NCI-H1092 (cell line): ENCODE data around the gene TANC1.

Source experiments
- DNase-seq: peaks from one replicate; lab custom pipeline; 2025; lab: John Stamatoyannopoulos, UW

The TANC1 gene

DNA sequence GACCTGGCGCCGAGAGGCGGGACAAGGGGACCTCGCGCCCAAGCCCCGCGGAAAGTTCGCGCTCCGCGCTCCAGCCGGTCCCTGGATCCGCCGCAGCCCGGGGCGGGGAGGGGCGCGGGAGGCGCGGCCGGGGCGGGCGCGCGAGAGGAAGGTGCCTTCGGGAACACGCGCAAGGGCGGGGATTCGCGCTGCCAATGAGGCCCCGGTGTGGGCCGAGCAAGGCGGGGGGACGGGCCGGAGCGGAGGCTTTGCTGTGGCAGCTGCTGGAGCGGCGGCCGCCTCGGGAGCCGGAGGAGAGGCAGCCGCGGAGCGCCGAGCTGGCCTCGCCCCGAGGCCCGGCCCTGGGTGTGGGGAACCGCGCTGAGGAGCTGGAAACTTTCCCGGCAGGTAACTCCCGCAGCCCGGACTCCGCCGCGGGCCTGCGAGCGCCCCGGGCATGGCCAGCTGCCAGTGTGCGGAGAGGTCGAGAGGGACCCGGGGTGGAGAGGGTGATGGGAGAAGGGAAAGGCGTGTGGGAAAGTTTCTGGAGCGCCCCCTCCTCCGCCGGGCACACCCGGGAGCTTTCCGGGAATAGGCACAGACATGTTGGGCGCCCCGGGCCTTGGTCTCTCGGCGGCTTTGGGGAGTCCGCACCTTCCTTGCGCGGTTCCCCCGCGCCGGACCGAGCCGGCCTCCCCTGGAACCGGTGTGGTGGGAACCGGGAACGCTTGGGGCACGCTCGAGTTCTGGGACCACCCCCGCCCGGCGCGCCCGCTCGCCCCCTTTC lies at the start of gene TANC1:
Gene TANC1, plus strand, starts transcription at position 245 of the 766 bp plus-strand sequence. CDS start 97,271 bp downstream, outside the sequence.
- peak; percentile 60 for DNase-seq

DNA sequence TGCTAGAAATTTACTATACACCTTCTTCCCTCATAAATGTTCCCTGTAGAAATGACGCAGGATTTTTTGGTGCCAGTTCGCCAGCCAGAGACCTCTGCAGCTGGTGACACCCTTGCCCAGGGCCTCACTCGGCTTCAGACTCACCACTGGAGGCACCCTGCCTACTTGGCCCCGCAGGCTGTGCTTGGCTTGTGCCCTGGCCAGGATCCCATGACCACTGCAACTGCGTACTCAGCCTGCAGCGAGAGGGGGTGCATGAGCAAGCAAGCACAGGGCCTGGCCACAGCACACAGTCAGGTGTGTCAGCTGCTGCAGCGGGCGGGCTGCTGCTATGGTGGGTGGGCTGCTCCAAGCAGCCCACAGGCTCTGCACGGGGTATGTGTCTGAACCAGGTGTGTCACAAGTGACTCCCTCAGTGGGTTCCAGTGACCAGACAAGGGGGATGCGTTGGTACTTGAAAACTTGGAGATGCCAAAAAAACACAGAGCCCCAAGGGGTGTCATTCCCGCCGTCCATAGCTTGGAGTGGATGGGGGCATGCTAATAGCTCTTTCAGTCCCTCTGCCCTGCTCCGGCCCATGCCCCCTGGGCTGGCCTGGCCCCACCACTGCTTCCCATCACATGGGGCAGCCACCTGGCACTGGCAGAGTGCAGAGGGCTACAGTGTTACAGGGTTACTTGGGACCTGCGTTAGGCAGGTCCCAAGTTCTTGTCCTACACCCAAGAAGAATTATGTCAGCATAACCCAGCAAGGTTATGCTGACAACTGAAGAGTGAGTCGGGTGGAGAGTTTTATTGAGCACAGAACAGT lies 46.6 kb upstream of the TANC1 start:
- DNase-seq, result no peak

DNA sequence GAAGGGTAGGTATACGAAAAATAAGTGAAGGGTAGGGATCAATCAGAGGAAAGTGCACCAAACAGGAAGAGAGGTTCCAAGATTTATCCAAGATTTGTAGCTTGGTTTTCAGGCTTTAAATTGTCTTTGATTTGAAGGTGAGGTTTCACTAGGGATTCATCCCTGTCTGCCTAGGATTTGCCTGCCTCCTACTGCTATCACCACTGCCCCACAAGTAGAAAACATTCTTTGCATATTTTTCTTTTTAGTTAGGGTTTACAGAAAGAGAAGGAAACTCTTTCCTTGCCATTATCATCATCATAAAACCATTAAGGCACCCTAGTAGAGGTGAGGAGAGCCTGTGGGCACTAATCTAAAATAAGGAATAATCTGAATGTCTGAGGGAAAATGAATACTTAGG lies 45.8 kb upstream of the TANC1 start:
- DNase-seq, result no peak

DNA sequence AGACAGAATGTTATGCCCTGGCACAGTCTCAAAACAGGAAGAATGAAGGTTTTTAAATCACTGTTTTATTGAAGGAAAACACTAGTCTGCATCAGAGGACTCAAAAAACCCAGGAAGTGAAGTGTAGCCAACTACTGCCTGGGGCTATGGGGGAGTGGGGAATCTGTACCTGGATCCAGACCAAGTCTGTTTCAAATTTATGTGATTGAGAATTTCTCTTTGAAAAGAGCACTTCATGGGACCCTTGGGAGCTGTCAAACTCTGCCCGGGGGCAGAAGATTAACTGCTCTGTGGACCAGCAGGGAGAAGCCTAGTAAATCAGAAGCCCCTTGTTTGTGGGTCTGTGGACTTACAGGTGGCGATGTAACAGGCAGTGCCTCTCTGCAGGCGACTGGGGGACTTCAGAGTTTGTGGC lies 45.3 kb upstream of the TANC1 start:
- DNase-seq, result no peak

DNA sequence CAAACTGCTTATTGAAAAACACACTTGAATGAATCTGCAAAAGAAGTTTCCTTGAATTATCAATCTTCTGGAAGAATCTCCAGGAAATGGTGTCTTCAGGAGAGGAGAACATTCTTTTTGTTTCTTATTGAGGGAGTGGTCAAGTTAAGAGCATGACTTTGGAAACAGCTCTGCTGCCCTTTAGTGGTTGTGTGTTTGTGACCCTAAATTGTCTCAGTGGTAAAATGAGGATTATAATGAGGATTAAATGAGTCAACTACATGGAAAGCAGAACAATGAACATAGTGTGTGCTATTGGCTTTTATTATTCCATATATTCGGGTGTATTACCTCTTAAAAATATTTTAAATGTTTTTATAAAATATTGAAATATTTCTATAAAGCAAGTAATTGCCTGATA lies 44.8 kb upstream of the TANC1 start:
- no peak for DNase-seq

DNA sequence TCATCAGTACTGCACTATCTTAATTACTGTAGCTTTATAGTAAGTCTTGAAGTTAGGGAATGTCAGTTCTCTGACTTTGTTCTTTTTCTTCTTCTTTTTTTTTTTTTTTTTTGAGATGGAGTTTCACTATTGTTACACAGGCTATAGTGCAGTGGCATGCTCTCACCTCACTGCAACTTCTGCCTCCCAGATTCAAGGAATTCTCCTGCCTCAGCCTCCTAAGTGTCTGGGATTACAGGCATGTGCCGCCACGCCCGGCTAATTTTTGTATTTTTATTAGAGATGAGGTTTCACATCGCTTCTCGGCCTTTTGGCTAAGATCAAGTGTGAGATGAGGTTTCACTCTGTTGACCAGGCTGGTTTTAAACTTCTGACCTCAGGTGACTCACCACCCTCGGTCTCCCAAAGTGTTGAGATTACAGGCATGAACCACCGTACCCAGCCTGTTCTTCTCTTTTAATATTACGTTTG lies 41.9 kb upstream of the TANC1 start:
- no peak for DNase-seq

DNA sequence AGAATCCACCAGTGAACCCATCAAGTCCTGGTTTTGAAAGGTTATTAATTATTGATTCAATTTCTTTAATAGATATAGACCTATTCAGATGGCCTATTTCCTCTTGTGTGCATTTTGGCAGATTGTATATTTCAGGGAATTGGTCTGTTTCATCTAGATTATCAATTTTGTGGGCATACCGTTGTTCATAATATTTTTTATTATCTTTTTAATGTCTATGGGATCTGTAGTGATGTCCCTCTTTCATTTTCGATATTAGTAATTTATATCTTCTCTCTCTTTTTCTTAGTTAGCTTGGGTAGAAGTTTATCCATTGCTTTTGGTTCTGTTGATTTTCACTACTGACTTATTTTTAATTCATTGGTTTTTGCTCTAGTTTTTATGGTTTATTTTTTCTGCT lies 39.9 kb upstream of the TANC1 start:
- no peak for DNase-seq

DNA sequence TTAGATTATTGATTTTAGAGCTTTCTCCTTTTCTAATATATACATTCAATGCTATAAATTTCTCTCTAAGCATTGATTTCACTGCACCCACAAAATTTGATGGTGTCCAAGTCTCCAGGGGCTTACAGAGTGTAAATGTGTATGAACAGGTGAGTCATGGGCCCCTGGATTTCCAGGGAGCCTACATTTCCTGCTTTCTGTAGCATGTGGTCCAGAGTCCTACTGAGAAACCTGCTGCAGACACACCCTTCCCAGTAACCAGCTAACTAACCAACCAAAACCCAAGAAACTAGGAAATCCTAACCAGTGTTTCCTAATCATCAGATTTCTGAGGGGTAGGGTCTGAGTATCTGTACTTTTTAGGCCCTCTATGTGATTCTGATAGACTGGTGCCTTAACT lies 39.5 kb upstream of the TANC1 start:
- DNase-seq, result no peak

DNA sequence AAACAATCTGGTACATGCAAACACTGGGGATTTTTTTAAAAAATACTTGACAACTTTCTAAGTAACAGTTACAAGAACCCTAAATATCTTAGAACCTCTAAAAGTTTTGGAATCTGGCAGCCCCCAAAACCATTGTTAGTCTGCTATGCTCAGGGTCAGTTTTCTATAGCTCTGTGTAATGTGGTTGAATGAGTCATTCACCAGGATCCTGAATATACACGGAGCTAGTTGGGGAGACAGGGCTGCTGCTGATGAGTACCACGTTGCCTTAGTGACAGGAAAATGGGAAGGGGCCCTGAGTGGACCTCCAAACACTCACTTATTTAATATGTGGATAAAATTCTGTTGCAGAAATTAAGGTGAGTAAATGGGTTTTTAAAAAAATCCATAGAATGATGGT lies 36.9 kb upstream of the TANC1 start:
- no peak for DNase-seq

DNA sequence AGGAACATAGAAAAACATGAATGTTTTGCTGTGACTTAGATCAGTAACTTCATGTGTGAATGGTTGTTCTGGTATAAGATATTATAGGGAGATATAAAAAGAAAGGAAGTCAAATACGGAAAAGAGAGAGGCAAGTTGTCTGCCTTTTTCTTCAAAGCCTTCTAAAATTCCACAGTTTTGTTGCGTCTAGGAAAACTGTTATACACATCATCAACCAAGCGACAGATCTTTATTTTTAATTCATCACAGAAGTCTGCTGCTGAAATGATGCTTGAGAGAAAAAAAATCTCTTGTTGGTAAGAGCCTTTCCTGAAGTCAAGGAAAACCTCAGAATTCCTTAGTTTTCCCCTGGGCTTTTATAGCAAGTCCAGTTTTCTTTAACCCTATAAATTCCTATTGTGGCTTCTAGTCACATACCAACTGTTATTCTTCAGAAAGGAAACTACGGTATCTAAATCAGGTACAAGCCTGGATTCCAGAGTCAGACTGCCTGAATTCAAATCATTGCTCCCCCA lies 36.3 kb upstream of the TANC1 start:
- no peak for DNase-seq

DNA sequence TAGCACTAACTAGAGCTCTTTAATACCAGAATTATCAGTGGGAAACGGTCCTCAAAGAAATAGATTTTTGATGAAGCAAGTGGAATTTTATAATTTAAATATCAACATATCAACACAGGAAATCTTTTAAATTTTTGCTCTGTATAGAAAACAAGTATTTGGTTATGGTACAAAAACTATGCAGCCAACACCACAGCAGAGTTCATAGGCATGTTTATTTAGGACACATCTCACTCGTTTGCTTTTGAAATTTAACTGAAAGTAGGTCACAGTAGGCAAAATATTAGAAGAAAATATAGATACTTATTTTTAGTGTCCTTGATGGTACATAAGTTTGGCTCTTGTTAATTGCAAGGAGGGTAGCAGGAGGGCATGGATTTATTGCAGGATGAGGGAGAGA lies 34.3 kb upstream of the TANC1 start:
- DNase-seq, result no peak

DNA sequence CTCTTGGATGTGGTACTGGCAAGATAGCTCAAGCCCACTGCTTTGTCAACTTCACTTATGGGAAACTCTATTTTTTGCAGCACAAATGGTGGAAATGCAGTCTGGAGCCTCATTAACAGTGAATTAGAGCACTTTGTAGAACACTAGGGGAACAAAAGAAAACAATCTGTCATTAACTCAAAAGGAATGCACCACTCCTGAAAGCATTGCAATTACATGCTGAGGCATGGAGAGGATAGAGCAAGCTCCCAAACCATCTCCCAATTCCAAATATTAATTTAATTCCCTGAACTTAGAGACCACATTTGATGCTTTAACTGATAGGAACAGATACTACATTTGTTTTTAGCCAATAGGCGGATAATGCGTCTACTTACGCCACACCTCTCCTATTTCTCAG lies 32.8 kb upstream of the TANC1 start:
- DNase-seq, result no peak

DNA sequence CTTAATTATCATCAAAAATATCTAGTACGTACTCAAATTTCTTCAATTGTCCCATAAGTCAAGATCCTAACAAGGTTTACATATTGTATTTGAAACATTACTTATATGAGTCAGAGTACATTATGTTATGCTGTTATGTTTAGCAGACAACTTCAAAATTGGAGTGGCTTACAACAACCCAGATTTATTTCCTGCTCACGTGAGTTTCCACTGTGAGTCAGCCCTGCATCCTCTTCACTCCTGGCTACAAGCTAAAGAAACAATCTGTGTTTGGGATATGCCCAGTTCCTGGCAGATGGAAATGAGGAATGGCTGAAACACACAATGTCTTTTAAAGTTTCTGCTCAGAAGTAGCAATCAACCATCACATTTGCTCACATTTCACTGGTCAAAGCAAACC lies 31.5 kb upstream of the TANC1 start:
- no peak for DNase-seq

DNA sequence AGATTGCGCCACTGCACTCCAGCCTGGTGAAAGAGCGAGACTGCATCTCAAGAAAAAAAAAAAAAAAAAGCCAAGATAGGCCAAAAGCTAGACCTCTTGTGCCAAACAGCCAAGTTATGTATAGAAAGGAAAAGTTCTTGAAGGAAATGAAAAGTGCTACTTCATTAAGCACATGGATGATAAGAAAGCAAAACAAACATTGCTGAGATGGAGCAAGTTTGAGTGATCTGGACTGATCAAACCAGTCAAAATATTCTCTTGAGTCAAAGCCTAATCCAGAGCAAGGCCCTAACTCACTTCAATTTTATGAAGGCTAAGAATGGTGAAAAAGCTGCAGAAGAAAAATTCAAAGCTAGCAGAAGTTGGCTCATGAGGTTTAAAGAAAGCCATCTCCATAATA lies 28.1 kb upstream of the TANC1 start:
- DNase-seq, result no peak

DNA sequence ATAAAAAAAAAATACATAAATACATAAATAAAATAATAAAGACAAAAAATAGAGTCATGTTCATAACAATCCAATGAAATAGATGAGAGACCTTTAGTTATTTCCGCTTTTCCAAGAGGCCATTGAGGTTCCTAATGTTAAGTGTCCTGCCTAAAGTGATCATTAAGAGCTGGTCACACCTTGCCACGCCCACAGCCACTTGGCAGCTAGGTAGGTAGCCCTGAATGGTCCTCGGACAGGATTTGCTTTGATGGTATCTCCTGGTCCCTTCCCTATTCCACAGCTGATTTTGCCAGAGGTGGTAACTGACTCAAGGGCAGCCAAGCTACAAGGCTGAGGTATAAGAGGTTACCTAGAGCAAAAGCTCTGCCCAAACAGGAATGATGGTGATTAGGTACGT lies 24.5 kb upstream of the TANC1 start:
- DNase-seq, result no peak

DNA sequence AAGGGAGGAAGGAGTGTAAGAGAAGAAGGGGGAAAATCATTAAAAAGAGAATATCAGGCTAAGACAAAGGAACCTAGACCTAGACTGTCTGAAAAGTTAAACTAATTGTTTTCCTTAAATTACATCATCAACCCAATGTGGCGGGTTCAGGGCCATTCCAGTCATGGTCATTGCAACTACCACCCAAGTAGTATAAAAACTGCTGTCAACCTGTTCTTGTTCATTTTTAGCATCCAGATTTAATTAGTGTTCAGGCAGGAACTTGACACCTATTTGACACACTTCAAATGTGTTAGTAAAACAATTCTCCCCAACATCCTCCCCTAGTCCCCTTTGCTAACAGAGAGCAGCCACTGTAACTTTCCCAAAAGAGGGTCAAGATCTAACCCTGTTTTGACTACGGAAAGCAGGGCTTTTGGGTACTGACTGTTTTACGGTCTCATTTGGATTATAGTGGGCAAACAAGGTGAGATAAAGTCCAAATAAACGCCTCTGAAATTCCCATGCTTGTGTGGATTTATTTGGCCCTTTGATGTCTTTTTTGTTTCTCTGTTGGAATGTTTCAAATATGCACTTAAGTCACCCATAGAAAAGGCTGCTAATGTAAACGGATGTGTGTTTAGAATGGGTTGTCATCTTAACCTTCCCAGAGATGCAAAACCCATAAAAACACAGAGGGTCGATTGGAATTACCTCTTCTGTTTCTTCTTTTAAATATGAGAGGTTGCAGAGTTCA lies 19.3 kb upstream of the TANC1 start:
- DNase-seq, result no peak

DNA sequence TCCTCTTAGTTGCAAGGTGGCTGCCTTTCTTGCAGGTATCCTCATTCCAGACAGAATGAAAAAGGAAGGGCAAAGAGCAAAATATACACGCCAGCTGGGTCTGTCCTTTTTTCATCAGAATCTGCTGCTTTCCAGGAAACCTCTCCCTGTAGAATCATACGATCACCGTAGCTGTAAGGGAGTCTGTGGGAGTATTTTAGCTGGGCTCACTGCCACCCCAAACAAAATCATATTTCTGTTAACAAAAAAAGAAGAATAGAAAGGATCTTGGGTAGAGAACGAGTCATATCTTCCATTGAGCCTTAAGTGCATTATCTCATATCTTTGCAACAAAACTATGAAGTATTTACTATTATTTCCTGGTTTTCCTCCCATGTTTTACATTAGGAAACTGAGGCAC lies 15.0 kb upstream of the TANC1 start:
- no peak for DNase-seq

DNA sequence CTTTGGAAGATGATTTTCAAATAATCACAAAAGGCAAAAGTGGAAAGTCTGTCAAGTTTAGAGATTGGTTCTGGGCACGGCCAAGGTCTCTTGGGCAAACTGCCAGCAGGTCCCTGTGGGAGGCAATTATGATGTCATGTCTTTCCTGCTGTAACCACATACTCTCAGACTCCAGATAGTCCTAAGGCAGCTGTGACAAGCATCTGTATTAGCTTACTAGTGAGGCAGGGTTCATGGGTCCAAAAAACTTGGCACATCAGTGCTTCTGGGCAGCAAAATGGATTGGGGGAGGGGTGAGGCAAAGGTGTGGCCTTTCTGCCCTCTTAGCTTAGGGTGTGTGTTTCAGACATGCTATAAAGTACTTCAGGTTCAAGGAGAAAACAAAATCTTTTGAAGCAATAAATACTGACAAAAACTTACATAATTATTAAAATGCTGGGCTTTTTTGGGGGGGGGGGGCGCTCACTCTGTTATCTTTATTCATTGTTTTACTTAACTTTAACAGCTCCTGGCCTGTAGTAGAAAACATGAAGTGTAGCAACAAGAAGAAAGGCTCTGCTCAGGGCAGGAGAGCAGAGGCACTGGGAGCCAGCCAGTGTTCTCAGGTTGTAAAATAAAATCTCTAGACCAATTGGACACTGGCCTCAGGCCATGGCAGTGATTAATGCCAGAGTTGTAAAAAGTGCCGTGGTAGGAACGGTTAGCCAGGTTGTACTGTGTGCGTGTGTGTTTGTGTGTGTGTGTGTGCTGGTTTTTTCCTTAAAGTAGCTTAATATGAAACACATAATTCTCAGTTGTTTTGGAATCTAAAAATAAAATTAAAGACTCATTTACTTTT lies 14.3 kb upstream of the TANC1 start:
- DNase-seq, result peak; percentile 39

DNA sequence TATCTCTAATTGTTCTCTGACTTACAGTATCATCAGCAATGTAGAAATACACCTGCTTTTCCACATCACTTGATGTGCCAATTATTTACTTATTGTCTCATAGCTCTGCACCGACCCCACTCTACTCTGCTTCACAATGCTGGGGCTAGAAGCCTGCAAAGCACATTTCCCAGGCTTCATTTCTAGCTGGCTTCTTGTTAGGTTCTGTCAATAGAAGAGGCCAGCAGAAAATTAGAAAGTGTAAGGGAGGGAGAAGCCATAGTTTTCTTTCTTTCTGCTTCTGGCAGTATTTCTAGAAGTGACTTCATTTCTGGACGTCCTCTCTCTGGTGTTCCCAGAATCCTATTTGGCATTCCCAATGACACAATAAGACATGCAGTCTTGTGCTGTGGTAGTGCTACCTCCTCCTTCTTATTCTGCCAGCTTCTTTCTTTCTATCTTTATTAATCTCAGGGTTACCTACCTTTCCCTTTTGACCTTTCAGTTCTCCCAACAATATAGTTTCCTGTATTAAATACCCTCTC lies 12.5 kb upstream of the TANC1 start:
- no peak for DNase-seq

DNA sequence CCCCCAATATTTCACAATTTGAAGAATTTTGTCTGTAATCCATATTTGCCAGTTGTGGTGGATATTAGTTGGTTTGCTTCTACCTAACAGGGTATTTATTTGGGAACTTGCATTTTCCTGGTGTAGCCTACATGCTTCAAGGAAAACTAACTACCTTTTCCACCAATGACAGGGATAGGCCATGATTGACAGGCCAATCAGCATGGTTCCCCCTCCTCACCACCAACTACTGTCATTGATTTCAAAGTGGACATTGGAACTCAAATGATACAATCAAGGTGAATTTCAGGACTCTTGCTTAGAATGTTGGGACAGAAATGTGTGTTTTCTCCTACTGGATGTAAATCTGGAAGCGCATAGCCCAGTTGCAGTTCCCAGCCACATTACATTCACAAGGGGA lies 10.1 kb upstream of the TANC1 start:
- DNase-seq, result no peak

DNA sequence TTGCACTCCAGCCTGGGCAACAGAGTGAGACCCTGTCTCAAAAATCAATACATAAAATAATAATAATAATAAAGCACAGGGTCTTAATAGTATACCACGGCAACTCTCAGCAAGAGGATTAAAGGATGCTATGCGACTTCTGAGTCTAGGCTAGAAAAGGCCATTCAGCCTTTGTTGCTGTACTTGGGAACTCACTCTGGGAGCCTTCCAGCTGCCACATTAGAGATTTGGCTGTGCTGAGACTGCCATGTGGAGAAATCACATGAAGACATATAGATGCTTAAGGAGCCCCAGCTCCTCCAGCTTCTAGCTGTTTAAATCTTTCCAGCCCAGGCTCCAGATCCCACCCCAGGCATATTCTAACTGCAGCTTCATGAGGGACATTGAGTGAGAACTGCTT lies 8.2 kb upstream of the TANC1 start:
- DNase-seq, result no peak
